Activated CD8-positive, alpha-beta memory T cell treated with anti-CD3 and anti-CD28 coated beads for 4 hours (primary cell): ENCODE measurements around the gene MINK1.
"Not testable (repeated sequence)": the region's sequence is repeated elsewhere in the genome, so short reads cannot be mapped to it uniquely, and the experiment has no call there.

ENCODE experiments used
- DNase-seq, 2 donors: peaks; one replicate each; pipeline ENCODE4 v3.0.0-alpha.2; 2020; ENCODE audit warnings: low read depth in 2 of 2

MINK1 gene

GRCh38 chr17:4811471-4811870 is 21.7 kb upstream of the MINK1 start:
- DNase-seq = no peak

GRCh38 chr17:4812690-4813089 is 20.4 kb upstream of the MINK1 start:
- DNase-seq = no peak

- no peak for DNase-seq
These were observed 18.0 kb upstream of the MINK1 start for GRCh38 chr17:4815043-4815675.

- no peak for DNase-seq
These were observed 16.3 kb upstream of the MINK1 start for GRCh38 chr17:4816826-4817225.

- no peak for DNase-seq
These were observed 14.9 kb upstream of the MINK1 start for GRCh38 chr17:4818276-4818675.

GRCh38 chr17:4822835-4823234 is 10.3 kb upstream of the MINK1 start:
- DNase-seq = no peak

- DNase-seq = no peak
These were observed 9.6 kb upstream of the MINK1 start for GRCh38 chr17:4823373-4824089.

GRCh38 chr17:4827399-4827798 is 5.7 kb upstream of the MINK1 start:
- DNase-seq = no peak

GRCh38 chr17:4832829-4833177 is 337 bp upstream of the MINK1 start:
- not testable (repeated sequence) for DNase-seq

GRCh38 chr17:4833941-4834680 is 971 bp downstream of the MINK1 start:
- no peak for DNase-seq

- DNase-seq = no peak
These were observed 1.5 kb downstream of the MINK1 start for GRCh38 chr17:4834681-4835020.

GRCh38 chr17:4836221-4836620 is 3.1 kb downstream of the MINK1 start:
- no peak for DNase-seq

- no peak for DNase-seq
These were observed 4.5 kb downstream of the MINK1 start for GRCh38 chr17:4837471-4838308.

- no peak for DNase-seq
These were observed 5.2 kb downstream of the MINK1 start for GRCh38 chr17:4838309-4838785.

- no peak for DNase-seq
These were observed 6.1 kb downstream of the MINK1 start for GRCh38 chr17:4839221-4839620.

GRCh38 chr17:4839965-4840892 is 7.1 kb downstream of the MINK1 start:
- DNase-seq = no peak

- no peak for DNase-seq
These were observed 7.7 kb downstream of the MINK1 start for GRCh38 chr17:4840893-4841242.

- DNase-seq = no peak
These were observed 9.2 kb downstream of the MINK1 start for GRCh38 chr17:4842376-4842775.

GRCh38 chr17:4843321-4844000 is 10.3 kb downstream of the MINK1 start:
- DNase-seq = no peak

GRCh38 chr17:4845118-4845517 is 12.0 kb downstream of the MINK1 start:
- no peak for DNase-seq
